Activated CD8-positive, alpha-beta T cell treated with anti-CD3 and anti-CD28 coated beads for 36 hours (primary cell): ENCODE measurements around the gene HOXD4. TPM values are rescaled to one million over a fixed set of nuclear protein-coding genes. Genes with fewer than 3 reads are reported as not detected.

ENCODE experiments used
- ATAC-seq: fragments of 200-7000 bp; cut with Tn5 transposase; one replicate; pipeline ENCODE4 v1.10.0; 2021; ENCODE audit warnings: mild to moderate bottlenecking, moderate library complexity
- CTCF ChIA-PET: fragments of 350-600 bp; sonication (Branson Sonifier 250); formaldehyde crosslinking; loops from one replicate; lab custom pipeline; 2021; ENCODE audit warnings: antibody characterized with exemption; lab: Charles Lee
- POLR2A ChIA-PET: fragments of 350-600 bp; sonication (Branson Sonifier 250); formaldehyde crosslinking; loops from one replicate; lab custom pipeline; 2021; ENCODE audit warnings: antibody characterized with exemption; lab: Charles Lee
- DNase-seq: peaks from one replicate; pipeline ENCODE4 v3.0.0-alpha.2; 2020
- H3K27ac Mint-ChIP-seq: one replicate; pipeline ENCODE4 v1.8.0; 2021; ENCODE audit warnings: mild to moderate bottlenecking, mixed read lengths
- H3K27me3 Mint-ChIP-seq: one replicate; pipeline ENCODE4 v1.8.0; 2021; ENCODE audit warnings: mixed read lengths
- H3K36me3 Mint-ChIP-seq: one replicate; pipeline ENCODE4 v1.8.0; 2021; ENCODE audit warnings: low read depth, mixed read lengths
- H3K4me1 Mint-ChIP-seq: one replicate; pipeline ENCODE4 v1.8.0; 2021; ENCODE audit warnings: low read depth, mixed read lengths
- H3K4me3 Mint-ChIP-seq: one replicate; pipeline ENCODE4 v1.8.0; 2021; ENCODE audit warnings: mild to moderate bottlenecking, moderate library complexity, mixed read lengths
- H3K9me3 Mint-ChIP-seq: one replicate; pipeline ENCODE4 v1.8.0; 2021; ENCODE audit warnings: mixed read lengths
- CTCF ChIP-seq: fragments of 200-600 bp; IDR thresholded peaks from one replicate; pipeline ENCODE4 v1.8.0; 2022; ENCODE audit warnings: antibody characterized with exemption, mild to moderate bottlenecking
- intact Hi-C: fragments of 100-400 bp; cut with micrococcal nuclease; formaldehyde crosslinking; loops from one replicate; pipeline ENCODE4 v1.10.0; 2022
- total RNA-seq, 2 experiments: library from RNA; stranded (reverse); gene quantifications; one replicate each; pipeline ENCODE4 v1.2.3, GENCODE V29; 2021

Gene HOXD4
- total RNA-seq, 2 experiments from 2014 or later, result not detected

GRCh38 chr2:176160986-176161824, 9.9 kb downstream of the HOXD4 start:
- peaks cover 23% of the 10 kb centered on the region for H3K4me1 Mint-ChIP-seq
- ATAC-seq (no peak), DNase-seq (no peak)
- H3K27ac Mint-ChIP-seq, result no peak overlapping the region
- H3K4me3 Mint-ChIP-seq, result no peak overlapping the region
- H3K9me3 Mint-ChIP-seq, result peaks cover 4% of the 10 kb centered on the region
- CTCF ChIA-PET, result interaction anchor here (0.8 to 5.5 kb wide), 9 partner anchors 21 to 393 kb away, joined by 3 to 34 read pairs (median 4); no protein-coding TSS in a partner anchor
- TF ChIP-seq CTCF, result no peak
- intact Hi-C loops, result loop anchor here (5.0 kb wide), 1 partner anchor 39 kb away; the partner anchor contains the start of gene HOXD9
- POLR2A ChIA-PET, result interaction anchor here (1.0 kb wide), 1 partner anchor 9 kb away, joined by 3 read pairs; no protein-coding TSS in a partner anchor
- peaks cover 82% of the 10 kb centered on the region for H3K27me3 Mint-ChIP-seq
- H3K36me3 Mint-ChIP-seq, result peaks cover 3% of the 10 kb centered on the region

- H3K4me1 Mint-ChIP-seq, result peaks cover 23% of the 10 kb centered on the region
- ATAC-seq (no peak), DNase-seq (no peak)
- no peak overlapping the region for H3K4me3 Mint-ChIP-seq
- intact Hi-C loops, result loop anchor here (5.0 kb wide), 1 partner anchor 40 kb away; the partner anchor contains the start of gene HOXD9
- peaks cover 83% of the 10 kb centered on the region for H3K27me3 Mint-ChIP-seq
- ChIA-PET POLR2A (interaction anchor here (0.7 to 1.0 kb wide), 2 partner anchors 10 to 840 kb away, joined by 3 read pairs; no protein-coding TSS in a partner anchor), CTCF (interaction anchor here (0.7 to 5.5 kb wide), 9 partner anchors 22 to 392 kb away, joined by 3 to 34 read pairs (median 4); no protein-coding TSS in a partner anchor)
- no peak for TF ChIP-seq CTCF
- peaks cover 4% of the 10 kb centered on the region for H3K9me3 Mint-ChIP-seq
- H3K27ac Mint-ChIP-seq, result no peak overlapping the region
- H3K36me3 Mint-ChIP-seq, result peaks cover 3% of the 10 kb centered on the region
Observed at GRCh38 chr2:176161825-176162626, 10.7 kb downstream of the HOXD4 start.

- ChIA-PET POLR2A (interaction anchor here (0.7 kb wide), 1 partner anchor 841 kb away, joined by 3 read pairs; no protein-coding TSS in a partner anchor), CTCF (interaction anchor here (0.7 to 5.5 kb wide), 2 partner anchors 23 to 65 kb away, joined by 3 to 34 read pairs; no protein-coding TSS in a partner anchor)
- intact Hi-C loops, result loop anchor here (5.0 kb wide), 1 partner anchor 41 kb away; the partner anchor contains the start of gene HOXD9
- no peak overlapping the region for H3K4me3 Mint-ChIP-seq
- DNase-seq, result no peak
- peaks cover 16% of the 10 kb centered on the region for H3K4me1 Mint-ChIP-seq
- H3K27me3 Mint-ChIP-seq, result peaks cover 86% of the 10 kb centered on the region
- peaks cover 3% of the 10 kb centered on the region for H3K36me3 Mint-ChIP-seq
- peaks cover 4% of the 10 kb centered on the region for H3K9me3 Mint-ChIP-seq
- no peak overlapping the region for H3K27ac Mint-ChIP-seq
- ATAC-seq, result no peak
- no peak for TF ChIP-seq CTCF
Observed at GRCh38 chr2:176162911-176163671, 11.7 kb downstream of the HOXD4 start.

GRCh38 chr2:176163672-176164056, 12.3 kb downstream of the HOXD4 start:
- peaks cover 4% of the 10 kb centered on the region for H3K9me3 Mint-ChIP-seq
- CTCF ChIA-PET, result interaction anchor here (5.5 kb wide), 1 partner anchor 23 kb away, joined by 34 read pairs; no protein-coding TSS in a partner anchor
- peaks cover 13% of the 10 kb centered on the region for H3K4me1 Mint-ChIP-seq
- intact Hi-C loops, result loop anchor here (5.0 kb wide), 1 partner anchor 41 kb away; the partner anchor contains the start of gene HOXD9
- no peak overlapping the region for H3K27ac Mint-ChIP-seq
- no peak overlapping the region for H3K4me3 Mint-ChIP-seq
- ATAC-seq, result no peak
- no peak for TF ChIP-seq CTCF
- peaks cover 84% of the 10 kb centered on the region for H3K27me3 Mint-ChIP-seq
- H3K36me3 Mint-ChIP-seq, result peaks cover 3% of the 10 kb centered on the region
- POLR2A ChIA-PET, result no interaction called here
- DNase-seq, result no peak
